Stimulated activated naive CD4-positive, alpha-beta T cell (primary cell): Measurements from ENCODE around the gene CHRM1.

ENCODE experiments used
- DNase-seq, 6 experiments: peaks; one replicate each; lab custom pipeline; 2025; lab: John Stamatoyannopoulos, UW

Gene CHRM1

GRCh38 chr11:62925745-62926679 lies 4.8 kb upstream of the CHRM1 start:
- DNase-seq: peak in 1 of 6 experiments; percentile 25

DNA sequence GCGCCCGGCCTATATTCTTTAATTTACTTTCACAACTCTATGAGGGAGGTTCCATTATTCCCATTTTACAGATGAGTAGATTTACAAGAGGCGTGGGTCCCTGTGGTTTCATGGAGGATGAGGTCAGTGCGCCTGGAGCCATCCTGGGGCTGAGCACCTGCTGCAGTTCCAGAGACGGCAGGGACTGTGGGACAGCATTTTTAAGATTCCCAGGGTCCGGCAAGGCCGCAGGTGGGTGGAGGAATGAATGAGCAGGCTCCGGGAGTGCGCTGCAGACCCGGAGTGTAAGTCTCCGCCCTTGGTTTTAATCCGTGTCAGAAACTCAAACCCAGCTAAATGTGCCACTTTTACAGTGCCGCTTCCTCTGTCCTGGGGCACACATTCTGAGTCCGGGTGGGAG lies 4.1 kb upstream of the CHRM1 start:
- no peak for DNase-seq

- DNase-seq: peak in 3 of 6 experiments; percentile 26 to 54 (median 51)
These were observed 2.6 kb upstream of the CHRM1 start for GRCh38 chr11:62923601-62924411.

GRCh38 chr11:62922653-62923431 lies 1.7 kb upstream of the CHRM1 start:
- DNase-seq: no peak

GRCh38 chr11:62922189-62922589 lies 1.0 kb upstream of the CHRM1 start:
- no peak for DNase-seq

DNA sequence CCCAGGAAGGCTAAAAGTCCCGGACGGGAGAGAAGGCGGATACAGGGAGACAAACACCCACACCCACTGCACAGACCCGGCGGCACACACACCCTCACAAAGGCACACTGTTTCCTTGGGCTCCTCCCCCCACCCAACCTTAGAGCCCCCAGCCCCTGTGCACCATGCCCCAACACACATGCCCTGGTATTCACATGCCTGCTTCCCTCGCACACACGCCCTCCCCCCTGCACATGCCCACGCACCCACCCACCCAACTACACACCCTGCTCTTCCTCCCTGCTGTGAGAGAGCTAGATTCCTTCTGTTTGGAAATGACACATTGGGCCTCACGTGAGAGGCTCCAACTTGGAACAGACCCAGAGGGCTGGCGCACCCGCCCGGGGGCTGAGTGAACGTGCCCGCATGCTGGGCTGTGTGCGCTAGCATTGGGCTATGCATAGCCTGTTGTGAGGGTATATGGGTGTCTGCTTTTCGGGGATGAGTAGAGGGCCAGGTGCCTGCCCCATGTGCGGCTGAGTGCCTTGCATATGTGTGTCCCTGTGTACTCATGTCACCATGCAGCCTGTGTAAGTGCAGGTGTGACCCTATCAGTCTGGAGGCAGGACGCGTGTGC lies 518 bp upstream of the CHRM1 start:
- no peak for DNase-seq

DNA sequence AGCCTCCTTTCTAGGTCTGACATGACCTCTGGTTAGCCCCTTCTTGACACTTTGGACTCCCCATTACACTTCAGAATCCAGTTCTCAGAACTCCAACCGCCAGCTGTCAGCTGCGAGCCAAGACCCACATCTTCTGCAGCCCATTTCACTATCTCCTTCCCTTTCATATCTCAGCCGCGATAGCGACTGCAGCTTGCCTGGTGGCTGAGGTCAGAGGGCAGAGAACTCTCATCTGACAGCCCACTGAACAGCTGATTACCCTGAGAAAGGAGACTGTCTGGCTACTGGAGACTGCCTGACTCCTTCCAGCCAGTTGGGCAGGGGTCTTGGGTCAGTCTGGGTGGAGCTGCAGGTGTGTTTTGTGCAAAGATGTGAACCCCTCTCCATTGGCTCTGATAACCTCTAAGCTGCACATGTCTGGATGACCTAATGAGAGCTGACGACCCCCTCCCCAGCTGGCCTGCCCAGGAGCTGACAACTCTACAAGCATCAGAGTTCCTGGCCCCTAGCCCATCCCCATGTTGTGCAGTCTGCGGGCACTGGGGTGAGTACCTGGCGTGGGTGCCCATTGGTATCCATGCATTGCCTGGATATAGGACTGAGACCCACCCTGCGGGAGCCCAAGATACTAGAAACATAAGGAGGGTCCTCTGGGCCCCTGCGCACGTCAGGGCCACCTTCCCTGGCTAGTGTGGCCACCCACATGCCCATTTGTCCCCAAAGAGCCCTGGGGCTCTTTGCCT lies 1.1 kb downstream of the CHRM1 start:
- DNase-seq: no peak

GRCh38 chr11:62919476-62919875 lies 1.7 kb downstream of the CHRM1 start:
- DNase-seq: no peak

GRCh38 chr11:62918531-62918930 lies 2.6 kb downstream of the CHRM1 start:
- no peak for DNase-seq

- no peak for DNase-seq
These were observed 3.2 kb downstream of the CHRM1 start for GRCh38 chr11:62917906-62918502.

GRCh38 chr11:62914416-62914815 lies 6.7 kb downstream of the CHRM1 start:
- DNase-seq: no peak

- DNase-seq: no peak
These were observed 8.9 kb downstream of the CHRM1 start for GRCh38 chr11:62912268-62912667.

DNA sequence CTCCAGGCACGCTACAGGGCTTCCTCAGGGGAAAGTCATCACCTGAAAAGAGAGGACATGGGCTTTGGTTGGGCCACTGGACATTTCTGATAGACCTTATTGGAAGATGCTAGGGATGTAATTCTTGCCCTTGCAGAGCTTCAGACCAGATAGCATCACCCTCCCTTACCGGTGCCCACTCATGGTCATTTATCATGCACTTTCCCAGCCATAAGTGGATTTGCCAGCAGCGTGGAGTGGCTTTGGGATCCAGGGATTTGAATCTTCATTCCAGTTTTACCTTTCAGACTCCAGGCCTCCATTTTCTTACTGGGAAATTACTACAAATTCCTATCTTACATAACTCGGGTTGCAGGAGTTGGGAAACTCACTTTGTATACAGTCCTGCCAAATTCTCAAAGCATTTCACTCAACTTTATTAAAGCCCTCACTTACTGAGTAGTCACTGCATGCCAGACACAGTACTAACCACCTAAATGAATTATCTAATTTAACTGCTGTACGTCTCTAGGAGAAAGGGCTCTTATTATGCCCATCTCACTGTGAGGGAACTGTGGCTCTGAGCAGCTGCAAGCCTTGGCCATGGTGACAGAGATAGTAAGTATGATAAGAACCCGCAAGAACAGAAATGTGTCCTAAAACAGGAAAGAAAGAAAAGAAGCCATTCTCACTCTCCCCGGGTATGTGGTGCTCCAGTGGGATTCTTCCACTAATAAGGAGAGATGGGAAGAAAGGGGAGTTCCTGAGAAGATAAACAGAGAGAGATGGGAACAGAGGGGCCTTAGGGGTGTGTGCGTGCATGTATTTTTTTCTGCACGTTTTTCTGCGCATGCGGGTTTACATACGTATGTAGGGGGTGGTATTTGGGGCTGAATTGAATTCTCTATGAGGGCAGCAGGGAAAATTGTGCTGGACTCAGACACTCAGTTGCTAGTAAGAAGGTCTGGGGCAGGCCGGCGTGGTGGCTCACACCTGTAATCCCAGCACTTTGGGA lies 9.7 kb downstream of the CHRM1 start:
- DNase-seq: no peak

- no peak for DNase-seq
These were observed 10.9 kb downstream of the CHRM1 start for GRCh38 chr11:62910141-62910882.

DNA sequence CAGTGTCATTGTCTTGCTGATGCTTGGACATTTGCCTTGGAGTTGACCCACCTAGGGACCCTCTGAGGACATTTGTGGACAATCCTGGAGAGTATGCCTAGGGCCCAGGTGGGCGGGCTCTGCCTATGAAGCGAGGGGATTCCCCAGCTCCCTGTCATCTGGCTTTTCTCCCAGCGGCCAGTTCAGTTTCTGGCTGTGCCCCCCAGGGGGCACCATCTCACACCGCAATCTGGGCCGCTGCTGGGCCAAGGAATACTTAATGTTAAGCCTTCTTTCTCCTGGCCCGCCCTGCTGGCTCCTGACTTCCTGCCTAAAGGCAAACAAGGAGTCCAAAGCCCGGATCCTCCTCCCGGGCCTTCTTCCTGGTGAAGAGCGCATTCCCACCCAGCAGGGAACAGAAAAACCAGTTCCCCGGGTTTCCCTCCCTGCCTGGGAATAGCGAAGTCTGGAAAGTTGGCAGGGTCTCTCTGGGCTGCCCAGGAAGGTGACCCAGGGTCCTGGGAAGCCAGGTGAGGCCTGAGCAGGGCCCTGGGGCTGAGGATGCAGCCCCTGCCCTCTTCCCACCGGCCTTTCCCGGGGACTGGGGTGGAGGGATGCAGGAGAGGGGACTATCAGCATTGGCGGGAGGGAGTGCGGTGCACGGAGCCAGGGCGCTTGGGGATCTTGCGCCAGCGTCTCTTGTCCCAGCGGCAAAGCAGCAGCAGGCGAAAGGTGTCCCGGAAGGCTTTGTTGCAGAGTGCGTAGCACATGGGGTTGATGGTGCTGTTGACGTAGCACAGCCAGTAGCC lies 11.9 kb downstream of the CHRM1 start:
- no peak for DNase-seq

DNA sequence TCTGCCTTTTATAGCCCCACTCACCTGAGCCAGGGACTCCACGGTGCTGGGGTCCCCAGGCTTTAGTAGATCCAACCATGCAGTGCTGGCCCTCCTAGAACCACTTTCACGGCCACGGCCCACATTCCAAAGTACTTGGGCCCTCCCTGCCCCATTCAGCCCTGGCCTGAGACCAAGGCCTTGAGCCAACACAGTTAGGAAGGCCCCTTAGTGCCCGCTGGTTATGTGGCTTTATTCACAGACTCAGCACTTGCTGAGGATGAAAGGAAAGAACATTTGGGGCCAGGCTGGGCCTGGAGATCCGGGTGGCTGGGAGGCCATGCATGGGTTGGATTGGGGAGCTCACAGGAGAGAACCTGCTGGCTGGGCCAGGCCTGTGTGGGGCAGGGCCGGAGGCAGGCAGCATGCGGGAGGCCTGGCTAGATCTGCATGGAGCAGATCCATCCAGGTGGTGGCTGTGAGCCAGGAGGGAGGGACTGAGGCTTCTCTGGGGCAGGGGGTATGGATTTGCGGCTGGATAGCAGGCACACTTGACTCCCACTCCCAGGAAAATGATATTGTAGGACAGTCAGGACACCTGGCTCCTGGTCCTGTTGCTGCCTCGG lies 12.6 kb downstream of the CHRM1 start:
- DNase-seq: no peak

DNA sequence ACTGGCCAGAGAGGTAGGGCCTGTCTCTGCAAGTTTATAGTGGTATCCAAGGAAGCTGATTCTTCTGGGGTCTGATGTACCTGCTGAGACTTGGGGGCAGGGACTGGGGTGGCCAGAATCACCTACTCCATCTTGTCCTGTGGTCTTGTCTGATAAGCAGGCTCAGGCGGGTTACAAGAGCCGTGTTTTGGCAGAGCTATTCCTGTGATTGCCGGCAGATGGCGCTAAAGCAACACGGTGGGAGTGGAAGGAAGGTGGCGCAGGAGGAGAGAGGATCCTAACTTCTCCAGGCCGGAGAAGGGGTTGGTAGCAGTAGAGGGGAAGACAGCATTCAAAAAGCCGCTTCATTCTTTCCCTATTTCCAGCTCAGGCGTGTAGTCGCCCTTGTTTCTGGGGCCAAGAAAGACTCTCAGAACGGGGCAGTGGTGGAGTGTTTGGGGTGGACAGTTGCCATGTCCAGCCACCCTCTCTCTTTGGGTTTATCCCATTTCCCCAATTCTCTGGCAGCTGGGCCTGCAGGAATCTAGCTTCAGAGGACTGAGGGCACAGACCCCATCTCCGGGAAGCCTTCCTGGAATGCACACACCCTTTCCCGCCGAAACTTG lies 15.1 kb downstream of the CHRM1 start:
- peak; percentile 43 to 80 (median 60) for DNase-seq
